HPDE6-E6E7 (cell line): ENCODE measurements around the gene TOR4A.

Experiments used
- DNase-seq: peaks from one replicate; pipeline ENCODE4 v3.0.0; 2011; ENCODE audit warnings: missing footprints; ENCODE audit errors: extremely low spot score

TOR4A gene

GRCh38 chr9:137294681-137295237, 17.2 kb downstream of the TOR4A start:
- no peak for DNase-seq

- no peak for DNase-seq
These were observed 17.8 kb downstream of the TOR4A start for GRCh38 chr9:137295238-137295811.

- no peak for DNase-seq
These were observed 18.5 kb downstream of the TOR4A start for GRCh38 chr9:137295849-137296669.

GRCh38 chr9:137296670-137297664, 19.4 kb downstream of the TOR4A start:
- no peak for DNase-seq

GRCh38 chr9:137297966-137298365, 20.4 kb downstream of the TOR4A start:
- no peak for DNase-seq

- DNase-seq: no peak
These were observed 21.1 kb downstream of the TOR4A start for GRCh38 chr9:137298401-137299202.

- no peak for DNase-seq
These were observed 21.7 kb downstream of the TOR4A start for GRCh38 chr9:137299203-137299565.

- no peak for DNase-seq
These were observed 22.4 kb downstream of the TOR4A start for GRCh38 chr9:137299938-137300337.

GRCh38 chr9:137300567-137301080, 23.1 kb downstream of the TOR4A start:
- no peak for DNase-seq

GRCh38 chr9:137301081-137301947, 23.8 kb downstream of the TOR4A start:
- no peak for DNase-seq

GRCh38 chr9:137302118-137302448, 24.6 kb downstream of the TOR4A start, which contains the start of gene NRARP:
TSS of gene NRARP (minus strand) at chr9:137302271. CDS start at chr9:137301928, 343 bp downstream.
- no peak for DNase-seq

- DNase-seq: no peak
These were observed 25.1 kb downstream of the TOR4A start for GRCh38 chr9:137302449-137303150.

GRCh38 chr9:137303151-137303892, 25.8 kb downstream of the TOR4A start:
- DNase-seq: no peak

- no peak for DNase-seq
These were observed 26.4 kb downstream of the TOR4A start for GRCh38 chr9:137303893-137304382.

GRCh38 chr9:137304383-137305059, 27.0 kb downstream of the TOR4A start:
- no peak for DNase-seq

GRCh38 chr9:137305060-137305797, 27.7 kb downstream of the TOR4A start:
- DNase-seq: no peak

GRCh38 chr9:137305798-137306065, 28.2 kb downstream of the TOR4A start:
- DNase-seq: no peak
